NB4 (cell line): ENCODE data around the gene NECAB3.
"Not testable (repeated sequence)": the region's sequence is repeated elsewhere in the genome, so short reads cannot be mapped to it uniquely, and the experiment has no call there.

ENCODE experiments used
- DNase-seq: peaks from one replicate; pipeline ENCODE4 v3.0.0; 2010; ENCODE audit warnings: low read depth
- H3K4me3 ChIP-seq: one replicate; pipeline ENCODE4 v1.5.1; 2011; ENCODE audit warnings: mild to moderate bottlenecking, low read depth, low read length, moderate library complexity
- MAX ChIP-seq: IDR thresholded peaks from 2 replicates; pipeline ENCODE4 v1.6.1; 2011; ENCODE audit warnings: low read depth, low read length
- MYC ChIP-seq: IDR thresholded peaks from 2 replicates; pipeline ENCODE4 v1.6.1; 2011; ENCODE audit warnings: low read depth, low read length
- POLR2A ChIP-seq: IDR thresholded peaks from 2 replicates; pipeline ENCODE4 v1.6.1; 2011; ENCODE audit warnings: mild to moderate bottlenecking; ENCODE audit not compliant: insufficient read length; ENCODE audit errors: extremely low read depth
- TF ChIP-seq, protein P1 (sequence below): IDR thresholded peaks from one replicate; pipeline ENCODE4 v1.5.1; 2012; ENCODE audit warnings: low read depth, low read length

The NECAB3 gene

GRCh38 chr20:33701629-33702450 is 27.6 kb upstream of the NECAB3 start:
- TF ChIP-seq MYC (no peak), MAX (no peak), POLR2A (no peak)
- TF ChIP-seq, protein P1, sequence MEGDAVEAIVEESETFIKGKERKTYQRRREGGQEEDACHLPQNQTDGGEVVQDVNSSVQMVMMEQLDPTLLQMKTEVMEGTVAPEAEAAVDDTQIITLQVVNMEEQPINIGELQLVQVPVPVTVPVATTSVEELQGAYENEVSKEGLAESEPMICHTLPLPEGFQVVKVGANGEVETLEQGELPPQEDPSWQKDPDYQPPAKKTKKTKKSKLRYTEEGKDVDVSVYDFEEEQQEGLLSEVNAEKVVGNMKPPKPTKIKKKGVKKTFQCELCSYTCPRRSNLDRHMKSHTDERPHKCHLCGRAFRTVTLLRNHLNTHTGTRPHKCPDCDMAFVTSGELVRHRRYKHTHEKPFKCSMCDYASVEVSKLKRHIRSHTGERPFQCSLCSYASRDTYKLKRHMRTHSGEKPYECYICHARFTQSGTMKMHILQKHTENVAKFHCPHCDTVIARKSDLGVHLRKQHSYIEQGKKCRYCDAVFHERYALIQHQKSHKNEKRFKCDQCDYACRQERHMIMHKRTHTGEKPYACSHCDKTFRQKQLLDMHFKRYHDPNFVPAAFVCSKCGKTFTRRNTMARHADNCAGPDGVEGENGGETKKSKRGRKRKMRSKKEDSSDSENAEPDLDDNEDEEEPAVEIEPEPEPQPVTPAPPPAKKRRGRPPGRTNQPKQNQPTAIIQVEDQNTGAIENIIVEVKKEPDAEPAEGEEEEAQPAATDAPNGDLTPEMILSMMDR, result no peak
- no peak for DNase-seq

DNA sequence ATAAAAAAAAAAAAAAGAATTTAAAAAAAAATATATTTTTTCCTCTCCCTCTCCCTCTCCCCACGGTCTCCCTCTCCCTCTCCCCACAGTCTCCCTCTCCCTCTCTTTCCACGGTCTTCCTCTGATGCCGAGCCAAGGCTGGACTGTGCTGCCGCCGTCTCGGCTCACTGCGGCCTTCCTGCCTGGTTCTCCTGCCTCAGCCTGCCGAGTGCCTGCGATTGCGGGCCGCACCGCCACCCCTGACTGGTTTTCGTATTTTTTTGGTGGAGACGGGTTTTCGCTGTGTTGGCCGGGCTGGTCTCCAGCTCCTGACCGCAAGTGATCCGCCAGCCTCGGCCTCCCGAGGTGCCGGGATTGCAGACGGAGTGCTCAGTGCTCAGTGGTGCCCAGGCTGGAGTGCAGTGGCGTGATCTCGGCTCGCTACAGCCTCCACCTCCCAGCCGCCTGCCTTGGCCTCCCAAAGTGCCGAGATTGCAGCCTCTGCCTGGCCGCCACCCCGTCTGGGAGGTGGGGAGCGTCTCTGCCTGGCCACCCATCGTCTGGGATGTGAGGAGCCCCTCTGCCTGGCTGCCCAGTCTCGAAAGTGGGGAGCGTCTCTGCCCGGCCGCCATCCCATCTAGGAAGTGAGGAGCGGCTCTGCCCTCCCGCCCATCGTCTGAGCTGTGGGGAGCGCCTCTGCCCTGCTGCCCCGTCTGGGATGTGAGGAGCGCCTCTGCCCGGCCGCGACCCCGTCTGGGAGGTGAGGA is 26.6 kb upstream of the NECAB3 start:
- not testable (repeated sequence) for H3K4me3 ChIP-seq, DNase-seq

More at GRCh38 chr20:33701629-33702450, 27.6 kb upstream of the NECAB3 start:
- H3K4me3 ChIP-seq, result no peak overlapping the region

- H3K4me3 ChIP-seq, DNase-seq: not testable (repeated sequence)
Measured at GRCh38 chr20:33698966-33699365, 24.7 kb upstream of the NECAB3 start.

GRCh38 chr20:33697129-33697528 is 22.9 kb upstream of the NECAB3 start:
- TF ChIP-seq, protein P1, result no peak
- TF ChIP-seq MAX (no peak), MYC (no peak), POLR2A (no peak)
- DNase-seq, result peak; percentile 2
- no peak overlapping the region for H3K4me3 ChIP-seq

GRCh38 chr20:33696448-33696847 is 22.2 kb upstream of the NECAB3 start:
- no peak for TF ChIP-seq MAX
- no peak for TF ChIP-seq MYC
- TF ChIP-seq, protein P1, result no peak
- TF ChIP-seq POLR2A, result no peak
- no peak overlapping the region for H3K4me3 ChIP-seq
- no peak for DNase-seq

GRCh38 chr20:33694639-33695012 is 20.4 kb upstream of the NECAB3 start:
- no peak for TF ChIP-seq MAX
- TF ChIP-seq, protein P1, result no peak
- TF ChIP-seq POLR2A, result no peak
- no peak for TF ChIP-seq MYC
- no peak overlapping the region for H3K4me3 ChIP-seq
- DNase-seq, result peak; percentile 1
